ENCODE measurements around the gene ATXN1. TPM values are rescaled to one million over a fixed set of nuclear protein-coding genes. Genes with fewer than 3 reads are reported as not detected.

The ATXN1 gene
- polyA plus RNA-seq, 3 donors from 2014 or later, result 6.9 to 14.7 (median 8.0) TPM

DNA sequence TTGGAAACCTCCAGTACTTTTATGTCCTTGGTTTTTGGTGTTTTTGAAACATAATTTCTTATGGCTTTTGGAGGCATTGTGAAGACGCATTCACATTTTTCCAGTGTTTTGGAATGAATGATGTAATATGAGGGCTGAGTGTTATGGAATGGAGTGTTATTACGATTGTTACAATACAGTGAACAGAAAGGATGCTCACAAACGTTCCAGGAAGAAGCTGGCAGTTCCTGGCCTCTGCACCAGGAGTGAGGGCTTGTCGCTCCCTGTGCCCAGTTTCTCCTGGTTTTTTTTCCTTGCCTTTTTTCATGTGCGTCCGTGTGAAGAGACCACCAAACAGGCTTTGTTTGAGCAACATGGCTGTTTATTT, 502.6 kb downstream of the ATXN1 start:
- H3K9me3 Mint-ChIP-seq, result no peaks in the 10 kb centered on the region

DNA sequence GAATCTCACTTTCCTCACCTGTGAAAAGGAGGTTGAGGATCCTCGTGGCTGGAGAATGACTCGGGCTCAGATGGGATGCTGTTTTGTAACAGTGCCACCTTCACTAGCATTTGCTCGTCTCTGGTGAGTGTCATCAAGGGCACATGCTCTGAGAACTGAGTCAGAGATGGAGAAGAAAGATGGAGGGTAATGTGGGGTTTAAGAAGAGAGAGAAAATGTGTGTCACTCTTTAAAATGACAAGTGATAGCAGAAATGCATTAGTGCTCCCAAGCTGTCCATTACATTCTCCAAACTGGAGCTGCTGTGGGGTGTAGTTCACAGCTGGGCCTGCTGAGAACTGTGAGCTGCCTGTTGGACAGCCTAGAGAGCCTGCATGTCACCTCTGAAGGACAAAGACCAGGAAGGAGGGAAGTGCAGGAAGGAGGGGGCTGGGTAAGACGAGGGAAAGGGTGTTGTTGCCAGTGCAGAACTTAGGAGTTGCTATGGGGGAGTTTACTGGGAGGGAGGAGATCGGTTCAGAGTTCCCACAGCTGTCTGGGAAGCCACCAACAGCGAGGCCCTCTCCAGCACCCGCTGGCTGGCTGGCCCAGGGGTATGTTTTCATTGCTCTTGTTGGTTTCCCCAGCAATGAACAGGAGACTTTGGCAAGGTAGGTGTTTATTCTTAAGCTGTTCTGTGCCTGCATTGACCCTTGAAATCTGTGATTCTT, 503.1 kb downstream of the ATXN1 start:
- Mint-ChIP-seq H3K4me3 (no peak overlapping the region), H3K27ac (no peak overlapping the region), H3K27me3 (ENCODE audit: low read depth in 3 of 3) (peaks cover 1 to 4% (median 2%) of the 10 kb centered on the region in 3 donors), H3K9me3 (no peaks in the 10 kb centered on the region), H3K4me1 (peaks cover 7 to 10% of the 10 kb centered on the region in 2 donors), H3K36me3 (no peaks in the 10 kb centered on the region)
- DNase-seq, result no peak

More for the DNA sequence above, 502.6 kb downstream of the ATXN1 start:
- H3K4me3 Mint-ChIP-seq, result no peak overlapping the region
- H3K4me1 Mint-ChIP-seq, result peaks cover 1 to 5% of the 10 kb centered on the region in 2 donors
- no peak for DNase-seq
- peaks cover 0 to 4% (median 2%) of the 10 kb centered on the region in 3 donors for H3K27me3 Mint-ChIP-seq (ENCODE audit: low read depth in 3 of 3)
- H3K36me3 Mint-ChIP-seq, result no peaks in the 10 kb centered on the region
- no peak overlapping the region for H3K27ac Mint-ChIP-seq

DNA sequence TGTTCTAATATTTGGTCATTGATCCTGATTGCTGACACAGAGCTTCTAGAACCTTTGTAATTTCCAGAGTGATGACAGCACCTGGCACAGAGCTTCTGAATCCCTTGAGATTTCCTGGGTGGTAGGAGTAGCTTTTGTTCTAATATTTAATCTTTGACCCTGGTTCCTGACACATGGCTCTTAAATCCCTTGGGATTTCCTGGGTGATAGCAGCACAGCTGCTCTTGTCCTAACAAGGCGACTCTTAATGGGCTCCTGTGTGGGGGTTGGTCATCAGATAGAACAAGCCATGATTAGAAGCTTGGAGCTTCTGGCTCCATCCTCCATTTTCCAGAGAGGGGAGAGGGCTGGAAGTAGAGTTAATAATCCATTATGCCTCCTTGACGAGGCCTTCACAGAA, 504.5 kb downstream of the ATXN1 start:
- Mint-ChIP-seq H3K27ac (no peak overlapping the region), H3K4me3 (no peak overlapping the region), H3K36me3 (no peaks in the 10 kb centered on the region), H3K4me1 (peaks cover 18 to 21% of the 10 kb centered on the region in 2 donors), H3K9me3 (no peaks in the 10 kb centered on the region), H3K27me3 (ENCODE audit: low read depth in 3 of 3) (peaks cover 1 to 4% (median 2%) of the 10 kb centered on the region in 3 donors)
- no peak for DNase-seq

DNA sequence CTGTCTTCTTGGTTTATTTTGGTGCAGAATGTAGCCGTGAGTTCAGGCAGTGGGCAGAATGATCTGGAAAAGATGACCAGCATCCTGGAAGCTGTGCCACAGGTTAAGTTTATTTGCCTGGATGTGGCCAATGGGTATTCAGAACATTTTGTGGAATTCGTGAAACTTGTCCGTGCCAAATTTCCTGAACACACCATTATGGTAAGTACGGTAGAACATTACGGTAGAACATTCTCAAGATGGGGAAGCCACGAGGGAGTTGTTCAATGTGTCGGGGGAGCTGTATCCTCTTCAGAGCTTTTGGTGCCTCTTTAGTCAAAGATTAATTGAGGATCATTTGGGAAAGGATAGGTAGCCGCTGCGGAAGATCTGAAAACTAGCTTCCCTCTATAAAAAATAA, 506.7 kb downstream of the ATXN1 start:
- no peaks in the 10 kb centered on the region for H3K36me3 Mint-ChIP-seq
- H3K27me3 Mint-ChIP-seq (ENCODE audit: low read depth in 3 of 3), result peaks cover 2 to 4% (median 3%) of the 10 kb centered on the region in 3 donors
- no peak overlapping the region for H3K27ac Mint-ChIP-seq
- no peak overlapping the region for H3K4me3 Mint-ChIP-seq
- no peak for DNase-seq
- peaks cover 18 to 26% of the 10 kb centered on the region in 2 donors for H3K4me1 Mint-ChIP-seq
- H3K9me3 Mint-ChIP-seq, result no peaks in the 10 kb centered on the region

DNA sequence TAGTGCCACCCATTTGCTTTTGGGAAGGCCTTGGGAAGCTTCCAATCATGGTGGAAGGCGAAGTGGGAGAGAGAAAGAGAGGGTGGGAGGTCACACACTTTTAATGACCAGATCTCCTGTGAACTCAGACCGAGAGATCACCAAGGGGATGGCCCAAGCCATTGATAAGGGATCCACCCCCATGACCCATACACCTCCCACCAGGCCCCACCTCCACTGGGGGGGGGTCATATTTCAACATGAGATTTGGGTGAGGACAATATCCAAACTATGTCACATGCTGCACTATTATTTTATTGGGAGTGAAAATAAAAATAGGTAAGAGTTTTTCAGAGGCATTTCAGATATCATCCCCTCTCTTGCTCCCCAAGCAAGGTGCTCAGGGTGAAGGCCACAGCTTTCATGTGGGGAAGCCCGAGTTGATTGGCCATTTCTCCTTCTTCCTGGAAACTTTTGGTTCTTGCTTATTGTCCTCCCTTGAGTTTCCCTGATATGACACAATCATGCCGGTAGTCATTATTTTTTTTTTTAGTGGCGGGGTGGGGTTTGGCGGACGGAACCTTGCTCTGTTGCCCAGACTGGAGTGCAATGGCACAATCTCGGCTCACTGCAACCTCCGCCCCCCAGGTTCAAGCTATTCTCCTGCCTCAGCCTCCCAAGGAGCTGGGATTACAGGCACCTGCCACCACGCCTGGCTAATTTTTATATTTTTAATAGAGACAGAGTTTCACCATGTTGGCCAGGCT, 507.7 kb downstream of the ATXN1 start:
- Mint-ChIP-seq H3K27me3 (ENCODE audit: low read depth in 3 of 3) (peaks cover 1 to 4% (median 4%) of the 10 kb centered on the region in 3 donors), H3K4me3 (peak overlapping the region; percentile 9 to 75 (median 50)), H3K4me1 (peaks cover 18 to 26% of the 10 kb centered on the region in 2 donors), H3K9me3 (no peaks in the 10 kb centered on the region), H3K36me3 (no peaks in the 10 kb centered on the region), H3K27ac (peak overlapping the region in 4 of 6 donors; percentile 18 to 78 (median 60))
- DNase-seq, result no peak

DNA sequence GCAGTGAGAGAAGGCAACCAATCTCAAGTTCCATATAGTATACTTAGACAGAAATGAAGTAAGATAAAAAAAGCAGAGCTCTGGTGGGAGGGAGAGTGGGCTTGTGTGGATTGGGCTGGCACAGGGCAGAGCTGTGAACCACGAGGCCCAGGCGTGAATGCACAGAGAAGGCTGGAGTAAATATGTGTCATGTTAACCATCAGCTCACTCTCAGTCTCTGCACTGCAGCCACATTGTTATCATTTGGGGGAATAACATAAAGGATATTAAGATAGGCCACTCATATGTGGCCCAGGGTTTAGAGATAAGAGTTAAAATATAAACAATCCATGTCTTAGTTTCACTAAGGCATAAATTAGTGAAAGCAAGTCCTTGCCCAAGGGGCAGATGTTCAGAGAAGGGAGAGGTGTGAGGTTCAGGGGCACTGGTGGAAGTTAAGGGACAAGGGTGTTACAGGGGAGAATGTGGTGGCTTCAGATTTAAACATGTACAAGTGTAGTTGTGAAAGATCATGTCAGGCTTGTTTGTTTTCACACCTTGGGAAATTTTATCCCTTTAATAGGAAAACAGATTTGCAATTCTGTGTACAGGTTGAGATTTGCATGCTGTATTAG, 508.5 kb downstream of the ATXN1 start:
- Mint-ChIP-seq H3K27ac (peak overlapping the region; percentile 23 to 78 (median 66)), H3K4me3 (peak overlapping the region; percentile 15 to 75 (median 56)), H3K4me1 (peaks cover 18 to 26% of the 10 kb centered on the region in 2 donors)

DNA sequence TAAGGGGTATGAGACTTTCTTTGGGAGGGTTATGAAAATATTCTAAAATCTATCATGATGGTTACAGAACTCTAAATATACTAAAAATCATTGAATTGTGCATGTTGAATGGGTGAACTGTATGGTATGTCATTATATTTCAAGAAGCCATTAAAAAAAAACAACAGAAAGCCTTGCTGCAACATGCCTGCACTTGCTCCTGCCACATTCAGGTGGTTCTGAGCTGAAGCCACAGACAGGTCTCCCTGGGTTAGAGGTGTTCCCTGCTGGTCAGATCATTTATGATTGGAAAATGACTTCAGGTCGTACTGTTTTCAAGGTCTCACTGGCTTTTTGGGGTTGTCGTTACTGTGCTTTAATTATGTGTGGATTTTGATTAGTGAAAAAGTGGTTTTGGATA, 509.6 kb downstream of the ATXN1 start:
- Mint-ChIP-seq H3K4me3 (no peak overlapping the region), H3K27ac (peak overlapping the region in 1 of 6 donors; percentile 17), H3K9me3 (no peaks in the 10 kb centered on the region), H3K4me1 (peaks cover 18 to 26% of the 10 kb centered on the region in 2 donors), H3K36me3 (no peaks in the 10 kb centered on the region), H3K27me3 (ENCODE audit: low read depth in 3 of 3) (peaks cover 0 to 4% (median 1%) of the 10 kb centered on the region in 3 donors)
- no peak for DNase-seq

More for the DNA sequence above, 508.5 kb downstream of the ATXN1 start:
- Mint-ChIP-seq H3K36me3 (no peaks in the 10 kb centered on the region), H3K27me3 (ENCODE audit: low read depth in 3 of 3) (peaks cover 1 to 4% (median 4%) of the 10 kb centered on the region in 3 donors), H3K9me3 (no peaks in the 10 kb centered on the region)
- DNase-seq, result peak; percentile 58 to 66 (median 61)

DNA sequence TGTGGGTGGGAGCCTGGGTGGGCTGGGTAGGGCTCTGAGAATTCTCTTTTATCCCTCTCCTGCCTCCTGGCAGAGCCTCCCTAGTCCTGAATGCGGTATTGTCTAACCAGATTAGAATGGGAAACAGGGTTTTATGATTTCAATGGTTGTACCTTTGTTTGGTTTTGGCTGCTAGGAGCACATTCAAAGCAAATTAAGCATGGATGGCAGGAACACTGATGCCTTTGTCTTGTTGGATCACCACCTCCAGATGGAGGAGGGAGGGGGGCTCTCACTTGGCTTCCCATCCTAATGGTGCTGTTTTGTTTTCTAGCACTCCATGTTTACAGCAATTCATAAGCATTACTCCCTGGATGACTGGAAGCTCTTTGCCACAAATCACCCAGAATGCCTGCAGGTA, 511.3 kb downstream of the ATXN1 start:
- no peak for DNase-seq
- Mint-ChIP-seq H3K36me3 (no peaks in the 10 kb centered on the region), H3K27ac (no peak overlapping the region), H3K4me3 (no peak overlapping the region), H3K4me1 (peaks cover 18 to 26% of the 10 kb centered on the region in 2 donors), H3K27me3 (ENCODE audit: low read depth in 3 of 3) (peaks cover 0 to 4% (median 1%) of the 10 kb centered on the region in 3 donors), H3K9me3 (no peaks in the 10 kb centered on the region)
